ENCODE results near the gene NOP14. TPM values are rescaled to one million over a fixed set of nuclear protein-coding genes. Genes with fewer than 3 reads are reported as not detected.

The NOP14 gene
- total RNA-seq, 3 donors from 2014 or later = 18.2 to 23.8 (median 23.5) TPM

GRCh38 chr4:2934813-2935761 is 28.1 kb downstream of the NOP14 start:
- H3K4me1 ChIP-seq (ENCODE audit: low read depth) = peaks cover 34% of the 10 kb centered on the region
- intact Hi-C loops (cut with DNase I, micrococcal nuclease) = loop anchor here (10.0 kb wide), 2 partner anchors 90 to 170 kb away; partner anchors contain the start of gene ADD1 (in 1 of the 2)
- H3K4me3 ChIP-seq = peak overlapping the region; percentile 75
- ATAC-seq (peak; percentile 86), DNase-seq (peak; percentile 97 to 99 (median 98))
- H3K9me3 ChIP-seq = no peaks in the 10 kb centered on the region
- no peaks in the 10 kb centered on the region for H3K36me3 ChIP-seq (ENCODE audit: low read depth)
- TF ChIP-seq CTCF (IDR thresholded peaks at IDR 0.05) = no peak

- TF ChIP-seq CTCF (IDR thresholded peaks at IDR 0.05) = no peak
- intact Hi-C loops (cut with DNase I, micrococcal nuclease) = loop anchor here (10.0 kb wide), 2 partner anchors 89 to 169 kb away; partner anchors contain the start of gene ADD1 (in 1 of the 2)
- Histone ChIP-seq H3K4me1 (ENCODE audit: low read depth) (peaks cover 34% of the 10 kb centered on the region), H3K36me3 (ENCODE audit: low read depth) (no peaks in the 10 kb centered on the region), H3K4me3 (peak overlapping the region; percentile 75), H3K9me3 (no peaks in the 10 kb centered on the region)
- DNase-seq (peak; percentile 50 to 85 (median 78)), ATAC-seq (peak; percentile 25)
These were observed 29.0 kb downstream of the NOP14 start for GRCh38 chr4:2934077-2934812.

- DNase-seq (peak in 1 of 3 donors; percentile 60), ATAC-seq (no peak)
- H3K36me3 ChIP-seq (ENCODE audit: low read depth) = no peaks in the 10 kb centered on the region
- no peaks in the 10 kb centered on the region for H3K9me3 ChIP-seq
- intact Hi-C loops (cut with DNase I, micrococcal nuclease) = loop anchor here (10.0 kb wide), 2 partner anchors 89 to 169 kb away; partner anchors contain the start of gene ADD1 (in 1 of the 2)
- H3K4me3 ChIP-seq = peak overlapping the region; percentile 75
- TF ChIP-seq CTCF (IDR thresholded peaks at IDR 0.05) = no peak
- peaks cover 34% of the 10 kb centered on the region for H3K4me1 ChIP-seq (ENCODE audit: low read depth)
These were observed 29.6 kb downstream of the NOP14 start for GRCh38 chr4:2933566-2934076.

- Histone ChIP-seq H3K4me3 (no peak overlapping the region), H3K9me3 (no peaks in the 10 kb centered on the region), H3K36me3 (ENCODE audit: low read depth) (no peaks in the 10 kb centered on the region), H3K4me1 (ENCODE audit: low read depth) (peaks cover 34% of the 10 kb centered on the region)
- no peak for TF ChIP-seq CTCF (IDR thresholded peaks at IDR 0.05)
- no peak for ATAC-seq
- intact Hi-C loops (cut with DNase I, micrococcal nuclease) = loop anchor here (10.0 kb wide), 2 partner anchors 88 to 168 kb away; partner anchors contain the start of gene ADD1 (in 1 of the 2)
- peak in 2 of 3 donors; percentile 42 to 63 for DNase-seq
These were observed 30.1 kb downstream of the NOP14 start for GRCh38 chr4:2932951-2933565.

All from mucosa of descending colon (tissue), 3 donors.